Activated CD4-positive, CD25-positive, alpha-beta regulatory T cell treated with anti-CD3 and anti-CD28 coated beads, Interleukin-2, amount 50 U/mL, for 72 hours (primary cell): ENCODE data around the gene SOAT1.
"Not testable (repeated sequence)": the region's sequence is repeated elsewhere in the genome, so short reads cannot be mapped to it uniquely, and the experiment has no call there.

Experiments
- DNase-seq: peaks from one replicate; pipeline ENCODE4 v3.0.0; 2021

SOAT1 gene

GRCh38 chr1:179310291-179310690, 16.7 kb downstream of the SOAT1 start:
- DNase-seq = no peak

GRCh38 chr1:179310721-179311120, 17.1 kb downstream of the SOAT1 start:
- no peak for DNase-seq

- no peak for DNase-seq
Measured at GRCh38 chr1:179311149-179311700, 17.6 kb downstream of the SOAT1 start.

- no peak for DNase-seq
Measured at GRCh38 chr1:179313004-179313403, 19.4 kb downstream of the SOAT1 start.

GRCh38 chr1:179314928-179315327, 21.3 kb downstream of the SOAT1 start:
- no peak for DNase-seq

GRCh38 chr1:179318491-179318890, 24.9 kb downstream of the SOAT1 start:
- no peak for DNase-seq

- DNase-seq = no peak
Measured at GRCh38 chr1:179321533-179322216, 28.1 kb downstream of the SOAT1 start.

- no peak for DNase-seq
Measured at GRCh38 chr1:179322557-179322956, 29.0 kb downstream of the SOAT1 start.

- no peak for DNase-seq
Measured at GRCh38 chr1:179323436-179323835, 29.8 kb downstream of the SOAT1 start.

GRCh38 chr1:179325836-179326235, 32.2 kb downstream of the SOAT1 start:
- DNase-seq = no peak

- no peak for DNase-seq
Measured at GRCh38 chr1:179326746-179327145, 33.1 kb downstream of the SOAT1 start.

GRCh38 chr1:179327196-179327595, 33.6 kb downstream of the SOAT1 start:
- DNase-seq = no peak

- DNase-seq = no peak
Measured at GRCh38 chr1:179327679-179328078, 34.1 kb downstream of the SOAT1 start.

- DNase-seq = no peak
Measured at GRCh38 chr1:179329862-179330261, 36.3 kb downstream of the SOAT1 start.

GRCh38 chr1:179334440-179334839, 40.8 kb downstream of the SOAT1 start:
- DNase-seq = no peak

GRCh38 chr1:179337288-179337687, 43.7 kb downstream of the SOAT1 start:
- no peak for DNase-seq

GRCh38 chr1:179337942-179338560, 44.5 kb downstream of the SOAT1 start:
- no peak for DNase-seq

- no peak for DNase-seq
Measured at GRCh38 chr1:179340918-179341317, 47.3 kb downstream of the SOAT1 start.

- no peak for DNase-seq
Measured at GRCh38 chr1:179341943-179342547, 48.4 kb downstream of the SOAT1 start.

GRCh38 chr1:179342740-179343404, 49.3 kb downstream of the SOAT1 start:
- no peak for DNase-seq

- DNase-seq = no peak
Measured at GRCh38 chr1:179351281-179351680, 57.7 kb downstream of the SOAT1 start.

- no peak for DNase-seq
Measured at GRCh38 chr1:179352236-179352635, 58.6 kb downstream of the SOAT1 start.

- DNase-seq = no peak
Measured at GRCh38 chr1:179353546-179353945, 59.9 kb downstream of the SOAT1 start.

- DNase-seq = not testable (repeated sequence)
Measured at GRCh38 chr1:179361631-179362030, 68.0 kb downstream of the SOAT1 start.
